Neuronal stem cell (in vitro differentiated cells): ENCODE measurements around the gene TET3.

Experiments used
- DNase-seq: peaks from one replicate; pipeline ENCODE4 v3.0.0-alpha.2; 2013; ENCODE audit warnings: low spot score
- H2AFZ ChIP-seq: one replicate; pipeline ENCODE4 v1.6.1; 2013; ENCODE audit warnings: mild to moderate bottlenecking, low read length, inconsistent platforms
- H2AK5ac ChIP-seq: 2 replicates; pipeline ENCODE4 v1.6.1; 2013; ENCODE audit warnings: low read depth, mild to moderate bottlenecking, inconsistent platforms, low read length, moderate library complexity, mixed read lengths
- H2BK120ac ChIP-seq: 2 replicates; pipeline ENCODE4 v1.6.1; 2013; ENCODE audit warnings: low read depth, mild to moderate bottlenecking, inconsistent platforms, low read length, moderate library complexity, mixed read lengths
- H2BK12ac ChIP-seq: one replicate; pipeline ENCODE4 v1.6.1; 2013; ENCODE audit warnings: low read length, inconsistent platforms
- H2BK15ac ChIP-seq: 2 replicates; pipeline ENCODE4 v1.6.1; 2013; ENCODE audit warnings: mild to moderate bottlenecking, low read length, inconsistent platforms, mixed read lengths
- H2BK5ac ChIP-seq: one replicate; pipeline ENCODE4 v1.6.1; 2013; ENCODE audit warnings: inconsistent platforms, mild to moderate bottlenecking, low read length, moderate library complexity
- H3K14ac ChIP-seq: one replicate; pipeline ENCODE4 v1.6.1; 2013; ENCODE audit warnings: low read length, inconsistent platforms
- H3K18ac ChIP-seq: 2 replicates; pipeline ENCODE4 v1.6.1; 2013; ENCODE audit warnings: low read length, inconsistent platforms
- H3K23ac ChIP-seq: 2 replicates; pipeline ENCODE4 v1.6.1; 2013; ENCODE audit warnings: low read depth, mild to moderate bottlenecking, mixed read lengths, low read length, inconsistent platforms; ENCODE audit not compliant: poor library complexity
- H3K27ac ChIP-seq: replicated peaks from 3 replicates; pipeline ENCODE4 v1.5.1; 2013; ENCODE audit warnings: low read length, inconsistent platforms
- H3K27me3 ChIP-seq, 3 experiments: 2 replicates each; pipeline ENCODE4 v1.6.1; 2013; ENCODE audit warnings: low read length in 3 of 3, mild to moderate bottlenecking in 2 of 3, inconsistent platforms in 1 of 3, low read depth in 1 of 3, mixed read lengths in 1 of 3, moderate library complexity in 1 of 3; ENCODE audit not compliant: control insufficient read depth in 3 of 3, insufficient read depth in 3 of 3
- H3K36me3 ChIP-seq, 2 donors: replicated peaks in 1 of 2; 2 replicates each; pipeline ENCODE4 v1.6.1; 2013; ENCODE audit warnings: low read length in 2 of 2; ENCODE audit not compliant: control insufficient read depth in 2 of 2, insufficient read depth in 2 of 2
- H3K4ac ChIP-seq: 2 replicates; pipeline ENCODE4 v1.6.1; 2013; ENCODE audit warnings: inconsistent platforms, mild to moderate bottlenecking, low read length, moderate library complexity
- H3K4me1 ChIP-seq, 2 donors: 1 replicate in 1 of 2; 2 replicates in 1 of 2; pipeline ENCODE4 v1.6.1; 2013; ENCODE audit warnings: low read length in 2 of 2, low read depth in 1 of 2; ENCODE audit not compliant: control insufficient read depth in 2 of 2, insufficient read depth in 1 of 2
- H3K4me2 ChIP-seq: one replicate; pipeline ENCODE4 v1.6.1; 2013; ENCODE audit warnings: mild to moderate bottlenecking, low read length, inconsistent platforms; ENCODE audit not compliant: insufficient read depth, poor library complexity, severe bottlenecking
- H3K4me3 ChIP-seq, 2 donors: 2 replicates each; pipeline ENCODE4 v1.5.1; 2013; ENCODE audit warnings: low read length in 2 of 2, mild to moderate bottlenecking in 2 of 2, inconsistent platforms in 1 of 2, moderate library complexity in 1 of 2
- H3K79me1 ChIP-seq: one replicate; pipeline ENCODE4 v1.6.1; 2013; ENCODE audit warnings: low read depth, mild to moderate bottlenecking, inconsistent platforms, low read length, moderate library complexity
- H3K9ac ChIP-seq: one replicate; pipeline ENCODE4 v1.6.1; 2013; ENCODE audit warnings: mild to moderate bottlenecking, low read depth, low read length, inconsistent platforms; ENCODE audit not compliant: poor library complexity
- H3K9me3 ChIP-seq, 2 donors: replicated peaks in 1 of 2; 2 replicates each; pipeline versions ENCODE3 to v1.6.1; 2013; ENCODE audit warnings: low read length in 2 of 2, mild to moderate bottlenecking in 2 of 2, inconsistent platforms in 1 of 2, low read depth in 1 of 2, mixed read lengths in 1 of 2, moderate library complexity in 1 of 2; ENCODE audit not compliant: control insufficient read depth in 2 of 2, insufficient read depth in 1 of 2
- H4K8ac ChIP-seq: one replicate; pipeline ENCODE4 v1.6.1; 2013; ENCODE audit warnings: low read depth, mild to moderate bottlenecking, inconsistent platforms, low read length, moderate library complexity
- H4K91ac ChIP-seq: one replicate; pipeline ENCODE4 v1.6.1; 2013; ENCODE audit warnings: low read length, low read depth, mild to moderate bottlenecking, inconsistent platforms; ENCODE audit not compliant: poor library complexity
- WGBS, 2 donors: extraction: QIAGEN DNeasy Blood & Tissue Kit; methylation state at CpG; one replicate each; pipeline ENCODE4 v1.1.7; 2013; ENCODE audit warnings: missing lambda C conversion rate in 2 of 2, mixed read lengths in 1 of 2; ENCODE audit not compliant: insufficient read length in 2 of 2, insufficient replicate concordance in 1 of 2; ENCODE audit errors: extremely low coverage in 2 of 2; 5-methylcytosine and 5-hydroxymethylcytosine counted together

TET3 gene

DNA sequence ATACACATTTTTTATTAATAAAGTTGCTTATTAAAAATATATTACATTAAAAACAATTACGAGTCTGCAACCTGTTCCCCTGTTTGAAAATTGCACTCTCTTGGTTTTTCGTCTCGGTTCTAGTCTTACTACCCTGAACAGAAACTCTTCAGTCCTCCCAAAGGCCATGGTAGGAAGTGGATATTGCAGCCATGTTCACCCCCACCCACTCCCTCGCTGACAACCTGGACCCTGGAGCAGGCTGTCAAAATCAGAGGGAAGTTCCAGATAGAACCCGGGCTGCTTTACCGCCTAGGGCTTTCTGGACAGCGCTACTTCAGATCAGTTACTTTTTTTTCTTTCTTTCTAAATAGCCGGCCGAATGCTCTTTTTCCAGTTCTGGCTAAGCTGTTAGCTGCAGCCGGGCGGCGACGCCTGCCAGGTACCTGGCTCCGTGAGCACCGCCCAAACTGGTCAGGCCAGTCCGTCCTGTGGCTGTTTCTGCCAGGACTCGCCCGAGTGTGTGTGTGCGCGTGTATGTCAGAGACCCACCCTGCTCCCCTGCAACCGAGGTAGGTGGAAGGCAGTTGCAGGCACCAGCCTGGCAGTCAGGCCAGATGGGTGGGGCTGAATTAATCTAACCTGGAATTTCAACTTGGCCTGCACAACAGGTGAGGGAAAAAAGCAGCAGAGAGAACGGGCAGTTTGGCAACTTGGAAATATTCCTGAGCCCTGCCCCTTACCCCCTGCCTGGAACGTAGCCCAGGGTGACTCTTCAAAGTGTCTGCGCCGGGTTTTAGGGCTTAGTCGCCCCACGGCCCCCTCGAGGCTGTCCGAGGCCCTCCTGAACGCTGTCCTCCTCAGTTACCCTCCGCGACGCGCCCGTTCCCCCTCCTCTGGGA lies 1.1 kb upstream of the TET3 start:
- Histone ChIP-seq H3K14ac (peak overlapping the region; percentile 75), H3K27ac (no peak overlapping the region), H3K9me3 (no peaks in the 10 kb centered on the region), H3K79me1 (peaks cover 3% of the 10 kb centered on the region), H2BK12ac (no peak overlapping the region), H2BK5ac (no peak overlapping the region), H2AK5ac (peak overlapping the region; percentile 74), H2BK120ac (no peak overlapping the region), H3K4me3 (peak overlapping the region; percentile 66 to 74), H3K18ac (peak overlapping the region; percentile 95), H3K4me2 (peak overlapping the region; percentile 99), H4K91ac (no peak overlapping the region), H2BK15ac (no peak overlapping the region), H4K8ac (no peak overlapping the region), H3K36me3 (peaks cover 5 to 28% of the 10 kb centered on the region in 2 donors), H3K9ac (peak overlapping the region; percentile 86), H3K27me3 (peaks cover 0 to 54% (median 12%) of the 10 kb centered on the region in 3 experiments), H3K4me1 (peaks cover 32 to 38% of the 10 kb centered on the region in 2 donors), H3K4ac (peak overlapping the region; percentile 46), H2AFZ (peak overlapping the region; percentile 94), H3K23ac (peak overlapping the region; percentile 92)
- no CpG with 5 or more reads among the region's 35 CpGs for WGBS, 2 donors
- DNase-seq: no peak

DNA sequence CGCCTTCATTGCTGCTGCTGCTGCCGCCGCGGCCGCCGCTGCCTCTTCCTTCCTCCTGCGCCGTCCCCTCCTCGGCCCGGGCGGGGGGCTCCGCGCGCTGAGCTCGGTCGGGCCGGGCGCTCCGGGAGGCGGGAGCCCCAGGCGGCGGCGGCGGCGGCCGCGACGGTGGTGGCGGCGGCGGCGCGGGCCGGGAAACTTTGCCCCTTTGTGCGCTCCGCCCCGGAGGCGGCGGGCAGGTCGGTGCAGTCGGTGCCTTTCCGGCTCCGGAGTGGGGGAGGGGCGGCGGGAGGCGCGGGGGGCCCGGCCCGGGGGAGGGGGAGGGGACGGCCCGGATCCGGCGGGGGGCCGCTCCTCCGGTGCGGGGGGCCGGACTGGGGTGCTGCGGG lies 205 bp downstream of the TET3 start:
- no peak overlapping the region for H3K4ac ChIP-seq
- H4K8ac ChIP-seq: no peak overlapping the region
- no CpG with 5 or more reads among the region's 58 CpGs for WGBS, 2 donors
- no peaks in the 10 kb centered on the region for H3K9me3 ChIP-seq
- H4K91ac ChIP-seq: no peak overlapping the region
- H3K27ac ChIP-seq: no peak overlapping the region
- H3K18ac ChIP-seq: peak overlapping the region; percentile 74
- peak overlapping the region; percentile 77 for H3K23ac ChIP-seq
- H2AFZ ChIP-seq: no peak overlapping the region
- H3K14ac ChIP-seq: no peak overlapping the region
- peaks cover 3% of the 10 kb centered on the region for H3K79me1 ChIP-seq
- H3K9ac ChIP-seq: peak overlapping the region; percentile 74
- no peak overlapping the region for H2BK5ac ChIP-seq
- H2BK12ac ChIP-seq: no peak overlapping the region
- no peak for DNase-seq
- H2BK120ac ChIP-seq: peak overlapping the region; percentile 85
- peak overlapping the region; percentile 66 to 74 for H3K4me3 ChIP-seq
- H2BK15ac ChIP-seq: no peak overlapping the region
- H3K36me3 ChIP-seq: peaks cover 5 to 39% of the 10 kb centered on the region in 2 donors
- peaks cover 33 to 38% of the 10 kb centered on the region in 2 donors for H3K4me1 ChIP-seq
- peaks cover 0 to 41% (median 12%) of the 10 kb centered on the region in 3 experiments for H3K27me3 ChIP-seq
- H3K4me2 ChIP-seq: peak overlapping the region; percentile 72
- H2AK5ac ChIP-seq: peak overlapping the region; percentile 72

GRCh38 chr2:73985308-73986084 lies 786 bp downstream of the TET3 start:
- peak overlapping the region; percentile 36 for H2BK12ac ChIP-seq
- peak overlapping the region; percentile 1 for H2AK5ac ChIP-seq
- H2AFZ ChIP-seq: peak overlapping the region; percentile 84
- peak overlapping the region; percentile 37 for H2BK15ac ChIP-seq
- H3K36me3 ChIP-seq: peaks cover 7 to 45% of the 10 kb centered on the region in 2 donors
- no peak overlapping the region for H4K8ac ChIP-seq
- peak overlapping the region; percentile 32 for H3K14ac ChIP-seq
- peak overlapping the region; percentile 96 for H3K18ac ChIP-seq
- peak overlapping the region; percentile 46 for H3K4ac ChIP-seq
- peak overlapping the region; percentile 88 for H2BK120ac ChIP-seq
- peaks cover 0 to 35% (median 12%) of the 10 kb centered on the region in 3 experiments for H3K27me3 ChIP-seq
- H3K4me1 ChIP-seq: peaks cover 33 to 38% of the 10 kb centered on the region in 2 donors
- DNase-seq: no peak
- H2BK5ac ChIP-seq: no peak overlapping the region
- H3K9me3 ChIP-seq: no peaks in the 10 kb centered on the region
- no peak overlapping the region for H3K23ac ChIP-seq
- H3K27ac ChIP-seq: no peak overlapping the region
- peak overlapping the region; percentile 85 for H3K9ac ChIP-seq
- no peak overlapping the region for H4K91ac ChIP-seq
- H3K4me3 ChIP-seq: peak overlapping the region; percentile 66 to 81
- WGBS, 2 donors: no CpG with 5 or more reads among the region's 66 CpGs
- H3K79me1 ChIP-seq: peaks cover 3% of the 10 kb centered on the region
- peak overlapping the region; percentile 72 for H3K4me2 ChIP-seq
